Pancreas (tissue), 10 donors: ENCODE data around the gene RNF227. TPM values are rescaled to one million over a fixed set of nuclear protein-coding genes. Genes with fewer than 3 reads are reported as not detected.
"Not testable (repeated sequence)": the region's sequence is repeated elsewhere in the genome, so short reads cannot be mapped to it uniquely, and the experiment has no call there.

ENCODE experiments used
- ATAC-seq, 4 donors: fragments of 200-7000 bp; cut with Tn5 transposase; one replicate each; pipeline versions ENCODE4 v1.8.0 to v1.9.1; 2020; ENCODE audit warnings: mild to moderate bottlenecking in 4 of 4, moderate library complexity in 4 of 4
- DNase-seq, 6 donors: peaks; one replicate each; pipeline ENCODE4 v3.0.0-alpha.2; 2020
- FAIRE-seq: peaks from 2 replicates; lab custom pipeline; 2012; peaks lifted over from hg19 to GRCh38; lab: Jason Lieb, UNC
- H3K27ac ChIP-seq, 4 donors: fragments of 200-600 bp; sonication (generic); 1 replicate in 3 of 4; 2 replicates in 1 of 4; pipeline versions ENCODE4 v1.5.0 to v1.8.0; 2020
- H3K27me3 ChIP-seq, 4 donors: fragments of 200-600 bp; one replicate each; pipeline ENCODE4 v1.8.0; 2021
- H3K36me3 ChIP-seq, 3 donors: fragments of 200-600 bp; sonication (generic) in 1 of 3; one replicate each; pipeline versions ENCODE4 v1.5.0 to v1.8.0; 2020 to 2021
- H3K4me1 ChIP-seq, 3 donors: fragments of 200-600 bp; one replicate each; pipeline ENCODE4 v1.8.0; 2021
- H3K4me3 ChIP-seq, 4 donors: fragments of 200-600 bp; sonication (generic) in 2 of 4; one replicate each; pipeline versions ENCODE4 v1.5.0 to v1.8.0; 2020 to 2021
- H3K9me3 ChIP-seq, 4 donors: fragments of 200-600 bp; one replicate each; pipeline ENCODE4 v1.8.0; 2021
- WGBS, 2 donors: extraction: QIAGEN DNeasy Blood & Tissue Kit; methylation state at CpG; one replicate each; pipeline ENCODE4 v1.1.7; 2013; 5-methylcytosine and 5-hydroxymethylcytosine counted together
- intact Hi-C, 3 donors: fragments of 100-400 bp; cut with DNase I; formaldehyde crosslinking; loops; one replicate each; pipeline versions ENCODE4 v1.11.1 to v1.14.2; 2022
- polyA plus RNA-seq, 2 donors: library from polyadenylated mRNA; stranded (reverse); fragments of 200-250 nt; gene quantifications; one replicate each; pipeline ENCODE4 v1.2.3, GENCODE V29; 2013
- total RNA-seq, 6 donors: library from RNA; stranded (reverse); fragmentation: NEBNext Ultra II Directional in 4 of 6; extraction: Animal tissue kit (Norgen Biotek cat#: 25700) in 4 of 6; gene quantifications; one replicate each; pipeline versions ENCODE4 v1.2.1 to v1.2.4, GENCODE V29; 2021 to 2023
- TF ChIP-seq, protein P1 (sequence below), 4 donors: fragments of 200-600 bp; sonication (generic) in 3 of 4; IDR thresholded peaks; one replicate each; pipeline versions ENCODE4 v1.5.0 to v1.8.0; 2021; ENCODE audit warnings: antibody characterized with exemption in 4 of 4
- donor health status: healthy with polysubstance abuse.
- donor health status: DM: no; HTN: no; CAD: no; lungs with moderate emphysema.
- donor health status: DM: no; HTN: no; CAD: no.
- donor health status: control.
- donor health status: control.
- donor health status: Bipolar disorder and iron deficiency.
- donor health status: DM: yes; HTN: yes; CAD: no.
- donor health status: DM: no; HTN: no; CAD: no.
- donor health status: DM: no; HTN: no; CAD: no.
- donor health status: DM: yes; HTN: yes; CAD: no.

Gene RNF227
- total and polyA plus RNA-seq, 8 donors = 1.2 to 3.0 (median 2.0) TPM

DNA sequence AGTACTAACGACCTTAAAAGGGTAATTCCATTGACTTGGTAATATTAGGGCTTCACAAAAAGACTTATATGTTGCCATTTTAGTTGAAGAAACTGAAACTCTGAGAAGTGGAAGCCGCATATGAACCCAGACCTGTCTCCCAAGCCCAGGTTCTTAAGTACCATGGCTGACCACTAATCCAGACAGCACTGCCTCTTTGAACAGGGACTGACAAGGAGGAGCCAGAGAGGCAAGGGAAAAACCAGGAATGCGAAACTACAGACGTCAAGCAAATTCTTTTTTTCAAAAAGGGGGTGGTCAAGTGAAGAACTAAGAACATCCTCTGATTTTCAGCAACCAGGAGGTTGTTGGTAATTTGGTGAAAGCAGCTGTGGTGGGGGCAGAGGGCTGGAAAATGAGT lies 43.0 kb downstream of the RNF227 start:
- ATAC-seq (no peak), FAIRE-seq (no peak), DNase-seq (no peak)
- no peaks in the 10 kb centered on the region for H3K4me1 ChIP-seq
- H3K36me3 ChIP-seq = no peaks in the 10 kb centered on the region
- TF ChIP-seq, protein P1, sequence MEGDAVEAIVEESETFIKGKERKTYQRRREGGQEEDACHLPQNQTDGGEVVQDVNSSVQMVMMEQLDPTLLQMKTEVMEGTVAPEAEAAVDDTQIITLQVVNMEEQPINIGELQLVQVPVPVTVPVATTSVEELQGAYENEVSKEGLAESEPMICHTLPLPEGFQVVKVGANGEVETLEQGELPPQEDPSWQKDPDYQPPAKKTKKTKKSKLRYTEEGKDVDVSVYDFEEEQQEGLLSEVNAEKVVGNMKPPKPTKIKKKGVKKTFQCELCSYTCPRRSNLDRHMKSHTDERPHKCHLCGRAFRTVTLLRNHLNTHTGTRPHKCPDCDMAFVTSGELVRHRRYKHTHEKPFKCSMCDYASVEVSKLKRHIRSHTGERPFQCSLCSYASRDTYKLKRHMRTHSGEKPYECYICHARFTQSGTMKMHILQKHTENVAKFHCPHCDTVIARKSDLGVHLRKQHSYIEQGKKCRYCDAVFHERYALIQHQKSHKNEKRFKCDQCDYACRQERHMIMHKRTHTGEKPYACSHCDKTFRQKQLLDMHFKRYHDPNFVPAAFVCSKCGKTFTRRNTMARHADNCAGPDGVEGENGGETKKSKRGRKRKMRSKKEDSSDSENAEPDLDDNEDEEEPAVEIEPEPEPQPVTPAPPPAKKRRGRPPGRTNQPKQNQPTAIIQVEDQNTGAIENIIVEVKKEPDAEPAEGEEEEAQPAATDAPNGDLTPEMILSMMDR (IDR thresholded peaks at IDR 0.05) = no peak
- no peak overlapping the region for H3K4me3 ChIP-seq
- WGBS, 2 donors = 67 to 71% methylated on average over 4 of the region's 4 CpGs
- intact Hi-C loops = no loop called here
- H3K27me3 ChIP-seq = no peaks in the 10 kb centered on the region
- H3K27ac ChIP-seq = no peak overlapping the region
- no peaks in the 10 kb centered on the region for H3K9me3 ChIP-seq

DNA sequence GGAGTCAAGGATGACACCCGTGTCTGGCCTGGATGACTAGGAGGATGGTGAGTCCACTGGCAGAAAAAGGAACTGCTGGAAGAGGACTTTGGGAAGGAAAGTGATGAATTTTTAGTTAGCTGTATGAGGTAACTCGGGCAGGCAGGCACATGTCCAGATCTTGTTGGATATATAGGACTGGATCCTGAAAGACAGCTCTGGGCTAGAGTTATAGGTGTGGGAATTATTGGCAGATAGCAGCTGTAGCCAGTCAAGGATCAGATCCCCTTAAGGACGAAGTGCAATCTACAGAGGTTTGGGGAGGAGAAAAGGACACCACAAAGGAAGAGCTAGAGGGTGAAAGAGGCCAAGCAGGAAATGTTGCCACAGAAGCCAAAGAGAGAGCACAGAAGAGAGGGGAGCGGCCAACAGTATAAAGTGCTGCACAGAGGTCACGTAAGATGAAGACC lies 48.2 kb downstream of the RNF227 start:
- no peak for ATAC-seq
- Histone ChIP-seq H3K4me1 (no peaks in the 10 kb centered on the region), H3K4me3 (no peak overlapping the region), H3K27me3 (no peaks in the 10 kb centered on the region), H3K36me3 (no peaks in the 10 kb centered on the region), H3K9me3 (no peaks in the 10 kb centered on the region), H3K27ac (no peak overlapping the region)
- intact Hi-C loops = loop anchor here in 2 of 3 donors (5.0 to 10.0 kb wide), 2 partner anchors 114 to 117 kb away; no protein-coding TSS in a partner anchor
- DNase-seq = no peak
- WGBS, 2 donors = 65 to 75% methylated on average over 5 of the region's 5 CpGs
- TF ChIP-seq, protein P1 (IDR thresholded peaks at IDR 0.05) = no peak
- no peak for FAIRE-seq

DNA sequence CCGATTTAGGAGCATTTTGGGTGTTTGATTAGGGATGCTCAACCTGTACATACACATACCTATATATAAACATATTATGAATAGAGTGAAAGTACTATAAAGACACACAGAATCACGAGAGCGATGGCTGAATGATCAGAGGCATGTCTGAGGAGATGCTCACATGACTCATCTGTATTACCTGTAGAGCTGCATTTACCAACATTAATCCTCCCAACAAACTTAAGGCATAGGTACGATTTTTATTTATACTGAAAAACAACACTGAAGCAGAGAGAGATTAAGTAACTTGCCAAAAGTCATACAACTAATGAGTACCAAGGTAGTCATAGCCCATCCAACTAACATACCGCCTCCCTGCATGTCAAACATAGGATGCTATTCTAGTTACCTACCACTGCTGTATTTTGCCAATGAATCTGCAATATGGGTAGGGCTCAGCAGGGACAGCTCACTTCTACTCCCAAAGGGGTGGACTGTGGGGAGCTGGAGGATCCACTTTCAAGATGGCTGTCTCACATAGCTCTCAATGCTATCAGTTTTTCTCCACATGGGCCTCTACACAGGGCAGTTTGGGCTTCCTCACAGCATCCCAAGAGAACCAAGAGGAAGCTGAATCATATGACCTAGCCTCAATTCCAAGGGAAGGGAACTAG lies 51.0 kb downstream of the RNF227 start:
- WGBS, 2 donors = 87 to 92% methylated on average over 5 of the region's 5 CpGs
- Histone ChIP-seq H3K27me3 (no peaks in the 10 kb centered on the region), H3K9me3 (no peaks in the 10 kb centered on the region), H3K4me3 (no peak overlapping the region), H3K4me1 (no peaks in the 10 kb centered on the region), H3K36me3 (no peaks in the 10 kb centered on the region), H3K27ac (no peak overlapping the region)
- intact Hi-C loops = loop anchor here in 2 of 3 donors (5.0 to 10.0 kb wide), 2 partner anchors 117 to 120 kb away; no protein-coding TSS in a partner anchor
- FAIRE-seq (no peak), DNase-seq (no peak), ATAC-seq (no peak)
- TF ChIP-seq, protein P1 (IDR thresholded peaks at IDR 0.05) = no peak

DNA sequence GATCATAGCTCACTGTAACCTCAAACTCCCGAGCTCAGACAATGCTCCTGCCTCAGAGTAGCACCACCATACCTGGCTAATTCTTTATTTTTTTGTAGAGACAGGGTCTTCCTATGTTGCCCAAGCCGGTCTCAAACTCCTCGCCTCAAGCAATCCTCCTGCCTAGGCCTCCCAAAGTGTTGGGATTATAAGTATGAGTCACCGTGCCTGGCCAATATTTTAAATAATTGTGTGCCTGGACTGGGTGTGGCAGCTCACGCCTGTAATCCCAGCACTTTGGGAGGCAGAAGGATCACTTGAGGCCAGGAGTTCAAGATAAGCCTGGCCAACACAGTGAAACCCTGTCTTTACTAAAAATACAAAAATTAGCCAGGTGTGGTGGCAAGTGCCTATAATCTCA lies 51.7 kb downstream of the RNF227 start:
- H3K27me3 ChIP-seq, H3K36me3 ChIP-seq, H3K4me3 ChIP-seq, H3K27ac ChIP-seq, H3K9me3 ChIP-seq, DNase-seq, H3K4me1 ChIP-seq, ATAC-seq, FAIRE-seq: not testable (repeated sequence)
- 84 to 85% methylated on average over 5 of the region's 5 CpGs for WGBS, 2 donors
- intact Hi-C loops = loop anchor here in 1 of 3 donors (10.0 kb wide), 1 partner anchor 120 kb away; no protein-coding TSS in a partner anchor

Other genes with a start within 250 kb of the RNF227 start
- gene TP53, start 228.8 kb downstream of the RNF227 start, total RNA-seq = 10 to 100 TPM; 14.6 to 35.9 (median 28.5) TPM
- gene TP53, start 228.8 kb downstream of the RNF227 start, polyA plus RNA-seq = 10 to 100 TPM in 1 of 2 donors, 1 to 10 TPM in 1; 8.3 to 10.8 TPM
- gene WRAP53, start 227.8 kb downstream of the RNF227 start, total RNA-seq = 1 to 10 TPM; 2.0 to 5.0 (median 3.8) TPM
- gene WRAP53, start 227.8 kb downstream of the RNF227 start, polyA plus RNA-seq = 10 to 100 TPM in 1 of 2 donors, 1 to 10 TPM in 1; 9.1 to 13.5 TPM
- gene EFNB3, start 211.1 kb downstream of the RNF227 start, total RNA-seq = 1 to 10 TPM in 3 of 6 donors, under 1 TPM in 3; 0.37 to 1.3 (median 0.85) TPM
- gene EFNB3, start 211.1 kb downstream of the RNF227 start, polyA plus RNA-seq = 1 to 10 TPM in 1 of 2 donors, under 1 TPM in 1; 0.84 to 5.4 TPM
- gene DNAH2, start 198.5 kb downstream of the RNF227 start, total RNA-seq = under 1 TPM; 0.09 to 0.52 (median 0.19) TPM
- gene DNAH2, start 198.5 kb downstream of the RNF227 start, polyA plus RNA-seq = under 1 TPM; 0.38 TPM
- 10 to 100 TPM; 14.9 to 23.7 (median 17.3) TPM for gene KDM6B, start 82.1 kb downstream of the RNF227 start, total RNA-seq
- gene KDM6B, start 82.1 kb downstream of the RNF227 start, polyA plus RNA-seq = 10 to 100 TPM in 1 of 2 donors, 1 to 10 TPM in 1; 8.9 to 15.3 TPM
- 1 to 10 TPM; 2.1 to 4.2 (median 2.4) TPM for gene TMEM88, start 61.2 kb downstream of the RNF227 start, total RNA-seq
- gene TMEM88, start 61.2 kb downstream of the RNF227 start, polyA plus RNA-seq = 10 to 100 TPM; 21.6 to 28.5 TPM
- gene NAA38, start 58.7 kb downstream of the RNF227 start, total RNA-seq = 10 to 100 TPM; 20.1 to 29.6 (median 26.6) TPM
- gene NAA38, start 58.7 kb downstream of the RNF227 start, polyA plus RNA-seq = 10 to 100 TPM; 75.7 to 87.2 TPM
- 10 to 100 TPM in 1 of 6 donors, 1 to 10 TPM in 5; 5.0 to 10.5 (median 8.4) TPM for gene CYB5D1, start 58.3 kb downstream of the RNF227 start, total RNA-seq
- gene CYB5D1, start 58.3 kb downstream of the RNF227 start, polyA plus RNA-seq = 1 to 10 TPM; 4.9 to 8.5 TPM
- 100 to 1,000 TPM in 1 of 6 donors, 10 to 100 TPM in 5; 35.9 to 101 (median 43.1) TPM for gene CHD3, start 27.5 kb downstream of the RNF227 start, total RNA-seq
- gene CHD3, start 27.5 kb downstream of the RNF227 start, polyA plus RNA-seq = 100 to 1,000 TPM; 117 to 143 TPM
- 1 to 10 TPM in 3 of 6 donors, under 1 TPM in 3; 0.51 to 1.6 (median 0.98) TPM for gene KCNAB3, start 13.6 kb upstream of the RNF227 start, total RNA-seq
- gene KCNAB3, start 13.6 kb upstream of the RNF227 start, polyA plus RNA-seq = 1 to 10 TPM; 4.7 to 8.1 TPM
- 10 to 100 TPM; 27.3 to 67.1 (median 39.2) TPM for gene TRAPPC1, start 15.7 kb upstream of the RNF227 start, total RNA-seq
- gene TRAPPC1, start 15.7 kb upstream of the RNF227 start, polyA plus RNA-seq = 10 to 100 TPM; 56.0 to 66.0 TPM
- gene CNTROB, start 15.9 kb upstream of the RNF227 start, total RNA-seq = 10 to 100 TPM in 2 of 6 donors, 1 to 10 TPM in 4; 5.8 to 17.9 (median 8.5) TPM
- 10 to 100 TPM; 30.8 to 46.1 TPM for gene CNTROB, start 15.9 kb upstream of the RNF227 start, polyA plus RNA-seq
- under 1 TPM in 4 of 6 donors, not detected in 2; 0.22 to 0.47 (median 0.28) TPM for gene GUCY2D, start 86.3 kb upstream of the RNF227 start, total RNA-seq
- under 1 TPM; 0.02 to 0.04 TPM for gene GUCY2D, start 86.3 kb upstream of the RNF227 start, polyA plus RNA-seq
- 1 to 10 TPM in 1 of 6 donors, under 1 TPM in 4, not detected in 1; 0.09 to 4.7 (median 0.37) TPM for gene ALOX15B, start 122.8 kb upstream of the RNF227 start, total RNA-seq
- gene ALOX15B, start 122.8 kb upstream of the RNF227 start, polyA plus RNA-seq = under 1 TPM; 0.05 to 0.19 TPM
- gene ALOX12B, start 171.4 kb upstream of the RNF227 start, total RNA-seq = under 1 TPM in 1 of 6 donors, not detected in 5; 0.31 TPM
- under 1 TPM in 1 of 2 donors, not detected in 1; 0.16 TPM for gene ALOX12B, start 171.4 kb upstream of the RNF227 start, polyA plus RNA-seq
- not detected for gene ALOXE3, start 202.2 kb upstream of the RNF227 start, total RNA-seq
- under 1 TPM in 1 of 2 donors, not detected in 1; 0.35 TPM for gene ALOXE3, start 202.2 kb upstream of the RNF227 start, polyA plus RNA-seq
- gene HES7, start 207.8 kb upstream of the RNF227 start, total RNA-seq = not detected
- gene HES7, start 207.8 kb upstream of the RNF227 start, polyA plus RNA-seq = under 1 TPM; 0.08 to 0.16 TPM
- gene PER1, start 236.1 kb upstream of the RNF227 start, total RNA-seq = 100 to 1,000 TPM in 2 of 6 donors, 10 to 100 TPM in 4; 17.5 to 105 (median 67.6) TPM
- 100 to 1,000 TPM; 107 to 158 TPM for gene PER1, start 236.1 kb upstream of the RNF227 start, polyA plus RNA-seq
- 10 to 100 TPM; 19.5 to 35.7 (median 29.6) TPM for gene VAMP2, start 246.7 kb upstream of the RNF227 start, total RNA-seq
- 10 to 100 TPM; 29.8 to 82.0 TPM for gene VAMP2, start 246.7 kb upstream of the RNF227 start, polyA plus RNA-seq